DOHH2 (cell line): ENCODE measurements around the gene MBD4.

Experiments used
- CTCF ChIP-seq: fragments of 200-600 bp; sonication (generic); IDR thresholded peaks from one replicate; pipeline ENCODE4 v1.5.1; 2014; ENCODE audit warnings: antibody characterized with exemption, mild to moderate bottlenecking, low read depth, low read length; ENCODE audit not compliant: poor library complexity, severe bottlenecking
- EZH2phosphoT487 ChIP-seq: fragments of 200-600 bp; sonication (generic); IDR thresholded peaks from 2 replicates; pipeline ENCODE4 v1.6.1; 2017; ENCODE audit warnings: borderline replicate concordance, mild to moderate bottlenecking, antibody characterized with exemption, low read length, moderate library complexity, mixed read lengths

- TF ChIP-seq CTCF: no peak
- no peak for TF ChIP-seq EZH2phosphoT487
These were observed 14.1 kb downstream of the MBD4 start for GRCh38 chr3:129425619-129426018.
